ENCODE data around the gene SUCLG2.

DNA sequence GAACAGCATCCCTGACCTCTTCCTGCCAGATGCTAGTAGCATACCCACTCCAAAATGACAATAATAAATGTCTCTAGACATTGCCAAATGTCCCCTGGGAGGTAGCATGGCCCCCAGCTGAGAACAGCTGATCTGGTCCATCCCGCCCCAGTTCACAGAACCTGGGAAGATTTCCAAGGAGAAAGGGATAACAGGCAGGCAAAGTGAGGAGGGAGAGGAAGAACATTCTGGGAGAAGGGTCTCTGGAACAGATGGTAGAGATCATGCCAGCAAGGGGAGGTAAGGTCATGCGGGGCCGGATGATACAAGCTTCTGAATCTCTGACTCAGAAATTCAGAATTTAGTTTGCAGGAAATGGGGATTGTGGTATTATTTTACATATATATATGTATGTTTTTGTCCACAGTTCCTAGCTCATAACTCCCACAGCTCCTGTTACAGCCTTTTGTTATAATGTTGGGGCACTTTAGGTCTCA is 192.7 kb downstream of the SUCLG2 start:
- TF ChIP-seq, protein P1, sequence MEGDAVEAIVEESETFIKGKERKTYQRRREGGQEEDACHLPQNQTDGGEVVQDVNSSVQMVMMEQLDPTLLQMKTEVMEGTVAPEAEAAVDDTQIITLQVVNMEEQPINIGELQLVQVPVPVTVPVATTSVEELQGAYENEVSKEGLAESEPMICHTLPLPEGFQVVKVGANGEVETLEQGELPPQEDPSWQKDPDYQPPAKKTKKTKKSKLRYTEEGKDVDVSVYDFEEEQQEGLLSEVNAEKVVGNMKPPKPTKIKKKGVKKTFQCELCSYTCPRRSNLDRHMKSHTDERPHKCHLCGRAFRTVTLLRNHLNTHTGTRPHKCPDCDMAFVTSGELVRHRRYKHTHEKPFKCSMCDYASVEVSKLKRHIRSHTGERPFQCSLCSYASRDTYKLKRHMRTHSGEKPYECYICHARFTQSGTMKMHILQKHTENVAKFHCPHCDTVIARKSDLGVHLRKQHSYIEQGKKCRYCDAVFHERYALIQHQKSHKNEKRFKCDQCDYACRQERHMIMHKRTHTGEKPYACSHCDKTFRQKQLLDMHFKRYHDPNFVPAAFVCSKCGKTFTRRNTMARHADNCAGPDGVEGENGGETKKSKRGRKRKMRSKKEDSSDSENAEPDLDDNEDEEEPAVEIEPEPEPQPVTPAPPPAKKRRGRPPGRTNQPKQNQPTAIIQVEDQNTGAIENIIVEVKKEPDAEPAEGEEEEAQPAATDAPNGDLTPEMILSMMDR (IDR thresholded peaks at IDR 0.05; ENCODE audit: low read depth, low read length, poor library complexity, severe bottlenecking): no peak
- no peak for TF ChIP-seq EZH2phosphoT487 (IDR thresholded peaks at IDR 0.05; ENCODE audit: borderline replicate concordance, low read length)

Measured in DOHH2 (cell line).